ENCODE measurements around the gene RPS19.

The RPS19 gene

DNA sequence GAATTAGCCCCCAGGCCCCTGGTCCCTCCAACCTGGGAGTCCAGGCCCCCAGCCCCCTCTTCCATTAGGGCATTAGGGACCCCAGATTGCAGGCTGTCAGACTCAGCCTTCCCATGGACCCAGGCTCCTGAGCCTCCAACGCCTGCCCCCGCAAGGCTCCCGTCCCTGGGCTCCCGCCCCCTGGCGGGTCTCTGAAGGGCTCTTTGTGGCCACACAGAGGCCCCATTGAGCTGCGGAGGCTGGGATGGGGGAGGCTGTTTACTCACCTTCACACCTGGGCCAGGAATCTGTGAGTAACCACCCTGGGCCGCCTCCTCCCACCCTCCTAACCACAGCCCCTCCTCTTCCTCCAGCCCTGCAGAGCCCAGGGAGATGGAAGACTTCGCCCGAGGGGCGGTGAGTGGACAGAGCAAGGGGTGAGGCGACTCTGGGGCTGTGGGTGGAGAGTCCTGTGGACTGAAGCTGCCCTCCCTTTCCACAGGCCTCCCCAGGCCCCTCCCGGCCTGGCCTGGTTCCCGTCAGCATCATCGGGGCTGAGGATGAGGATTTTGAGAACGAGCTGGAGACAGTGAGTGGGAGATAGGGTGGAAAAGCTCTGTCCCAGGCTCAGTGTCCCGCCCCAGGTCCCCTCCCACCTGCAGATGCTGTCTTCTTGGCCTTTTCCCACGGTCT lies 27.8 kb downstream of the RPS19 start:
- TF ChIP-seq, protein P1, sequence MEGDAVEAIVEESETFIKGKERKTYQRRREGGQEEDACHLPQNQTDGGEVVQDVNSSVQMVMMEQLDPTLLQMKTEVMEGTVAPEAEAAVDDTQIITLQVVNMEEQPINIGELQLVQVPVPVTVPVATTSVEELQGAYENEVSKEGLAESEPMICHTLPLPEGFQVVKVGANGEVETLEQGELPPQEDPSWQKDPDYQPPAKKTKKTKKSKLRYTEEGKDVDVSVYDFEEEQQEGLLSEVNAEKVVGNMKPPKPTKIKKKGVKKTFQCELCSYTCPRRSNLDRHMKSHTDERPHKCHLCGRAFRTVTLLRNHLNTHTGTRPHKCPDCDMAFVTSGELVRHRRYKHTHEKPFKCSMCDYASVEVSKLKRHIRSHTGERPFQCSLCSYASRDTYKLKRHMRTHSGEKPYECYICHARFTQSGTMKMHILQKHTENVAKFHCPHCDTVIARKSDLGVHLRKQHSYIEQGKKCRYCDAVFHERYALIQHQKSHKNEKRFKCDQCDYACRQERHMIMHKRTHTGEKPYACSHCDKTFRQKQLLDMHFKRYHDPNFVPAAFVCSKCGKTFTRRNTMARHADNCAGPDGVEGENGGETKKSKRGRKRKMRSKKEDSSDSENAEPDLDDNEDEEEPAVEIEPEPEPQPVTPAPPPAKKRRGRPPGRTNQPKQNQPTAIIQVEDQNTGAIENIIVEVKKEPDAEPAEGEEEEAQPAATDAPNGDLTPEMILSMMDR (conservative IDR thresholded peaks at IDR 0.05): no peak
- TF ChIP-seq ZFX (IDR thresholded peaks at IDR 0.05): no peak
- no peak overlapping the region for H3K27ac ChIP-seq

DNA sequence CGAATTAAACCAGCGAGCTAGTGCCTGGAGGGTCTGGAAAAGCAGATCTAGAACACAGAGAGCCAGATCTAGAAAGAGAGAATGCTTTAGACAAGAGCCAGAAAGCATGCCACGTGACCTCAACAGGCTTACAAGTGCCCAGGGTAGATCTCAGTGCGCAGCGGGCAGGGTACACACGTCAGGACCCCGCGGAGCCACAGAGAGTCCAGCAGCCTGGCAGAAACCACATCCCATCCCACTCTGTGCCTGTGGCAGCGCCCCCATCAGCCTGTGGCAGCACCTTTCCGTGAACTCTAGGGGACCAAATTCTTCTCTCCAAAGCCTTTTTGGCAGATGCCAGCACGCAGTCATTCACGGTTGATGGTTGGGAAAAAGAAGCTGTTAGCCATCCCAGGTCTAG lies 28.9 kb downstream of the RPS19 start:
- TF ChIP-seq ZFX (IDR thresholded peaks at IDR 0.05): no peak
- TF ChIP-seq, protein P1 (conservative IDR thresholded peaks at IDR 0.05): no peak
- no peak overlapping the region for H3K27ac ChIP-seq

DNA sequence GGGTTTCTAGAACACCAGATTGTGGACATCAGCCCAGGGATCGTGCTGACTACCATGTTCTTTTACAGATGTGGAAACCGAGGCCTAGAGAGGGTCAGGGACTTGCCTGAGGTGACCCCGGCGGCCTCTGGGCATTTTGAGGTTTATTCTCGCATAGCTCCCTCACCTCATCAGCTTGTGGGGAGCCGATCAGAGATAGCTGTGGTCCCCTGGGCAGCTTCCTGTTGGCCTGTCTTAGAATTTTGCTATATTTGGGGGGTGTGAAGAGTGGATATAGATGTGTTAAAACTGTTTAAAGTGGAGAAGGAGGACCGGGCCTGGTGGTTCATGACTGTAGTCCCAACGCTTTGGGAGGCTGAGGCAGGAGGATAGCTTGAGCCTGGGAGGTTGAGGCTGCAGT lies 29.8 kb downstream of the RPS19 start:
- TF ChIP-seq ZFX (IDR thresholded peaks at IDR 0.05): no peak
- TF ChIP-seq, protein P1 (conservative IDR thresholded peaks at IDR 0.05): no peak
- no peak overlapping the region for H3K27ac ChIP-seq

GRCh38 chr19:41890936-41891335 lies 30.9 kb downstream of the RPS19 start:
- TF ChIP-seq, protein P1 (conservative IDR thresholded peaks at IDR 0.05): no peak
- TF ChIP-seq ZFX (IDR thresholded peaks at IDR 0.05): no peak
- H3K27ac ChIP-seq: no peak overlapping the region

DNA sequence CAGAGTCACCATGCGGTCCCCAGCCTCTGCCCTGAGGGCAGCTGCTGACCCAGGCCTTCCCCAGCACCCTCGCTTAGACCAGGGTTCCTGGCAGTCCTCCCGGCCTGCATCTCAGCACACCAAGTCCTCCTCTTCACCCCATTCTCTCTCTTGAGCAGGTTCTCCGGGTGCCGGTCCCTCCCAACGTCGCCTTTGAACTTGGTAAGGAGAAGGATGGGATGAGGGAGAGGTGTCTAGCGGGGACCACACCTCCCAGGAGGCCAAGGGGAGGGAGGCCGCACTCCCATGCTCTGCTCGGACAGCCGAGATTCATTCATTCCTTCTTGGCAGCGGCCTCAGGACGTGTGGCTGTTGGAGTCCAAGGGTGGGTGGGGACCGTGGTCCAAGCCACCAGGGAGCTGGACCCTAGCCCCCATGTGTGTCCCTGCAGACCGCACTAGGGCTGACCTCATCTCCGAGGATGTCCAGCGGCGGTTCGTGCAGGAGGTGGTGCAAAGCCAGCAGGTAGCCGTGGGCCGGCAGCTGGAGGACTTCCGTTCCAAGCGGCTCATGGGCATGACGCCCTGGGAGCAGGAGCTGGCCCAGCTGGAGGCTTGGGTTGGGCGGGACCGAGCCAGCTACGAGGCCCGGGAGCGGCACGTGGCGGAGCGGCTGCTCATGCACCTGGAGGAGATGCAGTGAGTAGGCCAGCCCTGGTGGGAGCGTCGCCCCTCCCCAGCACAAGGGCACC lies 32.3 kb downstream of the RPS19 start:
- no peak for TF ChIP-seq ZFX (IDR thresholded peaks at IDR 0.05)
- TF ChIP-seq, protein P1 (conservative IDR thresholded peaks at IDR 0.05): no peak
- H3K27ac ChIP-seq: no peak overlapping the region

DNA sequence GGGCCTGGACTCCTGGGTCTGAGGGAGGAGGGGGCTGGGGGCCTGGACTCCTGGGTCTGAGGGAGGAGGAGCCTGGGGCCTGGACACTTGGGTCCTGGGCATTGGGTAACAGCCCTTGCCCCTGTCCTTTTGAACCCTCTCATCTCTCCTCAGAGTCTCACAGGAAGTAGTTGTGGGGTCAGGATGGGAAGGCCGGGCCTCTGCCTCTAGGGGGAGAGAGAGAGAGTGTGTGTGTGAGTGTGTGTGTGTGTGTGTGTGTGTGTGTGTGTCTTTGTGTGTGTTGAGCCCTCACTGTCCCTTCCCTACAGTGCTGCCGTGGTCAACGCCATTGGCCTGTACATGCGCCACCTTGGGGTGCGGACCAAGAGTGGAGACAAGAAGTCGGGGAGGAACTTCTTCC lies 33.8 kb downstream of the RPS19 start:
- H3K27ac ChIP-seq: no peak overlapping the region
- TF ChIP-seq, protein P1 (conservative IDR thresholded peaks at IDR 0.05): no peak
- no peak for TF ChIP-seq ZFX (IDR thresholded peaks at IDR 0.05)

GRCh38 chr19:41894350-41894749 lies 34.3 kb downstream of the RPS19 start:
- H3K27ac ChIP-seq: no peak overlapping the region
- TF ChIP-seq, protein P1 (conservative IDR thresholded peaks at IDR 0.05): no peak
- no peak for TF ChIP-seq ZFX (IDR thresholded peaks at IDR 0.05)

Measured in C4-2B (cell line).